Spleen (tissue), 7 donors: Measurements from ENCODE around the gene SLC24A3.

Experiments
- CTCF ChIP-seq, 11 experiments: fragments of 200-600 bp in 7 of 11; fragments of 450-650 bp in 4 of 11; sonication (generic) in 4 of 11; IDR thresholded peaks in 8 of 11; conservative IDR thresholded peaks in 3 of 11; 1 replicate in 7 of 11; 2 replicates in 4 of 11; pipeline versions ENCODE4 v1.4.0 to v1.8.0; 2016 to 2021; ENCODE audit warnings: antibody characterized with exemption in 11 of 11, inconsistent platforms in 4 of 11, mild to moderate bottlenecking in 1 of 11
- POLR2A ChIP-seq, 3 donors: fragments of 450-650 bp; IDR thresholded peaks; one replicate each; pipeline ENCODE4 v1.5.1; 2017; ENCODE audit warnings: antibody characterized with exemption in 3 of 3, mild to moderate bottlenecking in 1 of 3
- donor health status: DM: no; HTN: no; CAD: no; lungs with moderate emphysema.
- donor health status: DM: no; HTN: no; CAD: no.
- donor health status: DM: no; HTN: no; CAD: no.

GRCh38 chr20:19620446-19620845 is 408.0 kb downstream of the SLC24A3 start:
- no peak for TF ChIP-seq CTCF (IDR thresholded peaks at IDR 0.05 in 8 of 11, conservative IDR thresholded peaks at IDR 0.05 in 3 of 11)
- TF ChIP-seq POLR2A (IDR thresholded peaks at IDR 0.05) = no peak
